OCI-LY7 (cell line): ENCODE data around the gene MMP21.

Source experiments
- EZH2phosphoT487 ChIP-seq: fragments of 200-600 bp; sonication (generic); IDR thresholded peaks from 2 replicates; pipeline ENCODE4 v1.6.1; 2018; ENCODE audit warnings: low read depth, borderline replicate concordance, mild to moderate bottlenecking, mixed run types, antibody characterized with exemption, low read length, moderate library complexity, mixed read lengths
- TF ChIP-seq, protein P1 (sequence below): fragments of 200-600 bp; sonication (generic); conservative IDR thresholded peaks from 2 replicates; pipeline ENCODE4 v1.5.1; 2014; ENCODE audit warnings: mild to moderate bottlenecking, antibody characterized with exemption, low read length, moderate library complexity, mixed read lengths

DNA sequence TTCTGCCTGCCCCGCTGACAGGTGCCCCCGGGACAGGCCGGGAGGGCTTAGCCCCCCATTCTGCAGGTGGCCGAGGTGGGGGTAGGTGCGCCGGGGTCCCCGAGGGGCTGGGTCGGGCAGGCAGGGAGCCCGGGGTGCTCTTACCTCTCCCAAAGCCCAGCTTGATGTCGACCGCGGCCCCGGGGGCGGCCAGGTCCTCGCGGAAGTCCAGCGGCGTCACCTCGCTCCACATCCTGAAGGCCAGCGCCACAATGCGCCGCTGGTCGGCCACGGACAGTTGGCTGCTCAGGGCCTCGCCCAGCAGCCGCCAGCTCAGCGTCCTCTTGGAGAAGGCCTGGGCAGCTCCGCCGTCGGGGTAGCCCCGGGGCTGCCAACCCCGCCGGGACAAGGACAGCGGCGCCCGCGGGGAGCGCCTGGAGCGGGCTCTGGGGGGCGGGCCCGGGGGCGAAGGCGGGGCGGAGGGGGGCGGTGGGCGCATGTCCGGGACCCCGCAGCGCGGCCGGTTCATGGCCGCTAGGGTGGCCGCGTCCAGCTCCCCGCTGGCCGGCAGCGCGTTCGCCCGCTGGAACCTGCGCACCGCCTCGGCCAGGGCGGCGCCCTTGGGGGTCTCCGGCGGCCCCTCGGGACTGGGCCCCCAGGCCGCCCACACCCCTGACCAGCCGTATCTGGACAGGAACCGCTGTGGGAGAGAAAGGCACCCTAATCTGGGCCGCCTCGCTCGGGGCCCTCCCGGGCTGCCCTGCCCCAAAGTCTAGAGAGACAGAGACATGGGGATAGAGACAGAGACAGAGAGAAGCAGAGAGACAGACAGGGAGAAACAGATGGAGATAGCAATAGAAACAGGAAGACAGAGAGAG lies 1.7 kb downstream of the MMP21 start:
- TF ChIP-seq, protein P1, sequence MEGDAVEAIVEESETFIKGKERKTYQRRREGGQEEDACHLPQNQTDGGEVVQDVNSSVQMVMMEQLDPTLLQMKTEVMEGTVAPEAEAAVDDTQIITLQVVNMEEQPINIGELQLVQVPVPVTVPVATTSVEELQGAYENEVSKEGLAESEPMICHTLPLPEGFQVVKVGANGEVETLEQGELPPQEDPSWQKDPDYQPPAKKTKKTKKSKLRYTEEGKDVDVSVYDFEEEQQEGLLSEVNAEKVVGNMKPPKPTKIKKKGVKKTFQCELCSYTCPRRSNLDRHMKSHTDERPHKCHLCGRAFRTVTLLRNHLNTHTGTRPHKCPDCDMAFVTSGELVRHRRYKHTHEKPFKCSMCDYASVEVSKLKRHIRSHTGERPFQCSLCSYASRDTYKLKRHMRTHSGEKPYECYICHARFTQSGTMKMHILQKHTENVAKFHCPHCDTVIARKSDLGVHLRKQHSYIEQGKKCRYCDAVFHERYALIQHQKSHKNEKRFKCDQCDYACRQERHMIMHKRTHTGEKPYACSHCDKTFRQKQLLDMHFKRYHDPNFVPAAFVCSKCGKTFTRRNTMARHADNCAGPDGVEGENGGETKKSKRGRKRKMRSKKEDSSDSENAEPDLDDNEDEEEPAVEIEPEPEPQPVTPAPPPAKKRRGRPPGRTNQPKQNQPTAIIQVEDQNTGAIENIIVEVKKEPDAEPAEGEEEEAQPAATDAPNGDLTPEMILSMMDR: no peak
- TF ChIP-seq EZH2phosphoT487: no peak
